LNCaP clone FGC (cell line): Measurements from ENCODE around the gene MEGF9.
A peak's percentile ranks its signal among the peaks of the same experiment; 100 is the strongest.

Source experiments
- DNase-seq: peaks from one replicate; pipeline ENCODE4 v3.0.0-alpha.2; 2011; ENCODE audit warnings: low read depth
- H3K4me3 ChIP-seq: 2 replicates; pipeline ENCODE4 v1.5.1; 2011; ENCODE audit warnings: mild to moderate bottlenecking, low read depth, low read length, control low read depth
- TF ChIP-seq, protein P1 (sequence below): IDR thresholded peaks from 2 replicates; pipeline ENCODE4 v1.5.1; 2012; ENCODE audit warnings: mild to moderate bottlenecking; ENCODE audit not compliant: control insufficient read depth, insufficient read depth; ENCODE audit errors: extremely low read depth

The MEGF9 gene

GRCh38 chr9:120587328-120587727, 126.9 kb downstream of the MEGF9 start:
- TF ChIP-seq, protein P1, sequence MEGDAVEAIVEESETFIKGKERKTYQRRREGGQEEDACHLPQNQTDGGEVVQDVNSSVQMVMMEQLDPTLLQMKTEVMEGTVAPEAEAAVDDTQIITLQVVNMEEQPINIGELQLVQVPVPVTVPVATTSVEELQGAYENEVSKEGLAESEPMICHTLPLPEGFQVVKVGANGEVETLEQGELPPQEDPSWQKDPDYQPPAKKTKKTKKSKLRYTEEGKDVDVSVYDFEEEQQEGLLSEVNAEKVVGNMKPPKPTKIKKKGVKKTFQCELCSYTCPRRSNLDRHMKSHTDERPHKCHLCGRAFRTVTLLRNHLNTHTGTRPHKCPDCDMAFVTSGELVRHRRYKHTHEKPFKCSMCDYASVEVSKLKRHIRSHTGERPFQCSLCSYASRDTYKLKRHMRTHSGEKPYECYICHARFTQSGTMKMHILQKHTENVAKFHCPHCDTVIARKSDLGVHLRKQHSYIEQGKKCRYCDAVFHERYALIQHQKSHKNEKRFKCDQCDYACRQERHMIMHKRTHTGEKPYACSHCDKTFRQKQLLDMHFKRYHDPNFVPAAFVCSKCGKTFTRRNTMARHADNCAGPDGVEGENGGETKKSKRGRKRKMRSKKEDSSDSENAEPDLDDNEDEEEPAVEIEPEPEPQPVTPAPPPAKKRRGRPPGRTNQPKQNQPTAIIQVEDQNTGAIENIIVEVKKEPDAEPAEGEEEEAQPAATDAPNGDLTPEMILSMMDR: no peak
- DNase-seq: no peak
- no peak overlapping the region for H3K4me3 ChIP-seq

DNA sequence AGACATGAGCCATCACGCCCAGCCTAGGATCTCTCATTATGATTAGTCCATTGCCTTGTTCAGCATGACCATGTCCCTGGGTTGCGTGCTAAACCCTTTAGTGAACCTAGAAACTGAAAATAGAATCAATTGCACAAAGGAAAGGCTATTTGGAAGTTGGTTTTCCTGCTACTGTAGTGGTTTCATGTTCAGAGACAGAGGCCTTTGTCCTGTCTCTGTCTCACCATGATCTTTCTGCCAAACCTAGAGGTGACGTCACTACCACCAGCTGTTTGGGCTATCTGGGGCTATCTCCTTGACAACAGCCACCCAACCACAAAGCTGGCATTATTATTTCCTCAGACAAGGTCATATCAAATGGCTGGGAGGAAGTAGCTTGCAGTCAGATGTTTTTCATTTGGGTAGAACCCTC, 130.3 kb downstream of the MEGF9 start:
- DNase-seq: peak; percentile 15

GRCh38 chr9:120580051-120580896, 134.0 kb downstream of the MEGF9 start, which contains the start of gene CDK5RAP2:
TSS of gene CDK5RAP2 (minus strand) at chr9:120580167. CDS start at chr9:120579978, 189 bp downstream.
- TF ChIP-seq, protein P1: no peak
- peak within 1 kb of the TSS; percentile 99 for H3K4me3 ChIP-seq
- DNase-seq: peak; percentile 97

More for the DNA sequence above, 130.3 kb downstream of the MEGF9 start:
- TF ChIP-seq, protein P1: no peak
- H3K4me3 ChIP-seq: no peak overlapping the region

DNA sequence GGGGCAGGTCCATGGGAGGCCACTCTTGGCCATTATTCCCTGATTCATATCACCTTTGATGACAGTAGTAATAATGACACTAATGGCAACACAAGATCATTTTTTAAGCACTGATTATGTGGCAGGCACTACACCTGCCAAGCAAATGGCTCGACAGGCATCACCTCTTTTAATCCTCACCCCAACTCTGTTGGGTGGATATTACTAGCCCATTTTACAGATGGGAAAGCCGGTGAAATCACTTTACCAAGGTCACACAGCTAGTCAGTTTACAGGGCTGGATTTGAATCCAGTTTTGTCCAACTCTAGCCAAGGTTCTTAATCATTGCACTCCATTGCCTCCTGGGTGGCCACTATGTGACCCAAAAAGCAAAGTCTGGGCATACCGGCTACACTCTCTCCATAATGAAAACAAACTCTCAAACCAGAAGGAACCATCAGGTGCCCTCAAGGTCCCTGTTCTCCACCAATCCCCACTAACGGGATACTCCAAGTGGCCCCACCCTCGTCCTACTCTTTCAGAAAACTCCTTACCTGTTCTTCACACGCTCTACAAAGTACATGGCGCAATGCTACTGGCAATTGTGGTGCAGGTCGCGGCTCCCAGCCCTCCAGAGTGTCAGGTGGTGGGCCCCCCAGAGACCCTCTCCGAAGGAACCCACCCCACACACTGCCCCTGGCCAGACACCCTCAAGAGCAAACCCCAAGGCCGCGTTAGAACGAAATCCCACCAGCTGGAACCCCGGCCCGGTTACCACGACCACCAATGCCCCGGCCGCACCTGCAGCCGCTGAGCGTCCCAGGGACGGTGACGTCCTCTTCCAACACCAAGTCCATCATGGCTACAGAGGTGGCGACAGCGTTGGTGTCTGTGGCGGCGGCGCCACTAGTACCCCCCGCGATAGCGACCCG, 134.9 kb downstream of the MEGF9 start:
- H3K4me3 ChIP-seq: peak overlapping the region; percentile 99
- TF ChIP-seq, protein P1: no peak
- no peak for DNase-seq

GRCh38 chr9:120574473-120574872, 139.8 kb downstream of the MEGF9 start:
- no peak overlapping the region for H3K4me3 ChIP-seq
- TF ChIP-seq, protein P1: no peak
- no peak for DNase-seq

DNA sequence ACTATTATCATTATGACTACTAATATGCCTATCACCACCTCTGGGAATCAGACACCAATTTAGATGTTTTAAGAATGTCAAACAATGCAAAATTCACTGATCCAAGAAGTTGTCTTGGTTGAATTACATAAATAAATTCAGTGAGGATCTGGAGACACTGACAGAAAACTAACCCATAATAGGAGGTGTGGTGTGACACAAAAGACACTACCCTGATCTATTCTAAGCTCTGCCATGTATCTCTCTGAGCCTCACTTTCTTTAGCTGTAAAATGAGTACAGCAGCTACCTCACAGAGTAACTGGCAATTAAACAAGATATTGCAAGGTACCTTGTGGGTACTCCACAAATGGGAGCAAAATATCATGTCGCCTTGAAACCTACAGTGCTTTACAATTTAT, 141.8 kb downstream of the MEGF9 start:
- no peak for DNase-seq
- TF ChIP-seq, protein P1: no peak
- H3K4me3 ChIP-seq: no peak overlapping the region
